B cell (primary cell): ENCODE measurements around the gene SPTBN1.

Experiments used
- EZH2 ChIP-seq: IDR thresholded peaks from 2 replicates; pipeline ENCODE4 v1.6.1; 2012; ENCODE audit warnings: borderline replicate concordance, low read depth, mild to moderate bottlenecking, moderate library complexity, low read length; ENCODE audit not compliant: insufficient read depth, poor library complexity, severe bottlenecking
- TF ChIP-seq, protein P1 (sequence below): fragments of 200-600 bp; IDR thresholded peaks from one replicate; pipeline ENCODE4 v1.8.0; 2022; ENCODE audit warnings: antibody characterized with exemption, mild to moderate bottlenecking

DNA sequence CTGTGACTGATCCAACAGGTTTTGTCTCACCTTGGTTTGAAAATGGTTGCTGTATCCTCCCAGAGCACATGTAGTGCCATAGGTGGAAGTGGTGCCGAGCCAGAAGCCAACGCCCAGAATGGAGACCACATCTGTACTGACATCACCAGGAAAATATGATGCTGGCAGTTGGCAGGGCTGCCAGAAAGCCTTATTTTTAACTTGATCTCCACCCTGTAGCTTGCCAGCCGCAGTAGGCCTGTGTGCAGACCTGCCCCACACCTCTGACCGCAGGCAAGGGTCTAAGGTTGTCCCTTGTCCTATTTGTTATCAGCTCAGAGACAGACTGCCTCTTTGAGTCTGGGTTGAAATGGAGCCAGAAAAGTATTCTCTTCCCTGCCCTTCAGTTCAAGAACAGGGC, 143.8 kb downstream of the SPTBN1 start:
- TF ChIP-seq, protein P1, sequence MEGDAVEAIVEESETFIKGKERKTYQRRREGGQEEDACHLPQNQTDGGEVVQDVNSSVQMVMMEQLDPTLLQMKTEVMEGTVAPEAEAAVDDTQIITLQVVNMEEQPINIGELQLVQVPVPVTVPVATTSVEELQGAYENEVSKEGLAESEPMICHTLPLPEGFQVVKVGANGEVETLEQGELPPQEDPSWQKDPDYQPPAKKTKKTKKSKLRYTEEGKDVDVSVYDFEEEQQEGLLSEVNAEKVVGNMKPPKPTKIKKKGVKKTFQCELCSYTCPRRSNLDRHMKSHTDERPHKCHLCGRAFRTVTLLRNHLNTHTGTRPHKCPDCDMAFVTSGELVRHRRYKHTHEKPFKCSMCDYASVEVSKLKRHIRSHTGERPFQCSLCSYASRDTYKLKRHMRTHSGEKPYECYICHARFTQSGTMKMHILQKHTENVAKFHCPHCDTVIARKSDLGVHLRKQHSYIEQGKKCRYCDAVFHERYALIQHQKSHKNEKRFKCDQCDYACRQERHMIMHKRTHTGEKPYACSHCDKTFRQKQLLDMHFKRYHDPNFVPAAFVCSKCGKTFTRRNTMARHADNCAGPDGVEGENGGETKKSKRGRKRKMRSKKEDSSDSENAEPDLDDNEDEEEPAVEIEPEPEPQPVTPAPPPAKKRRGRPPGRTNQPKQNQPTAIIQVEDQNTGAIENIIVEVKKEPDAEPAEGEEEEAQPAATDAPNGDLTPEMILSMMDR = no peak
- TF ChIP-seq EZH2 = no peak
